Activated CD4-positive, alpha-beta T cell treated with anti-CD3 and anti-CD28 coated beads, Interleukin-2, Interleukin-6, amounts not matched to agents 100 ng/mL and 50 ng/mL, durations not matched to agents 16 hours and 8 hours (primary cell): Measurements from ENCODE around the gene PPM1F.

Experiments
- DNase-seq: peaks from one replicate; pipeline ENCODE4 v3.0.0-alpha.2; 2020

The PPM1F gene

GRCh38 chr22:21975273-21975672 is 22.6 kb upstream of the PPM1F start:
- no peak for DNase-seq

- DNase-seq: no peak
Measured at GRCh38 chr22:21974058-21974649, 21.5 kb upstream of the PPM1F start.

DNA sequence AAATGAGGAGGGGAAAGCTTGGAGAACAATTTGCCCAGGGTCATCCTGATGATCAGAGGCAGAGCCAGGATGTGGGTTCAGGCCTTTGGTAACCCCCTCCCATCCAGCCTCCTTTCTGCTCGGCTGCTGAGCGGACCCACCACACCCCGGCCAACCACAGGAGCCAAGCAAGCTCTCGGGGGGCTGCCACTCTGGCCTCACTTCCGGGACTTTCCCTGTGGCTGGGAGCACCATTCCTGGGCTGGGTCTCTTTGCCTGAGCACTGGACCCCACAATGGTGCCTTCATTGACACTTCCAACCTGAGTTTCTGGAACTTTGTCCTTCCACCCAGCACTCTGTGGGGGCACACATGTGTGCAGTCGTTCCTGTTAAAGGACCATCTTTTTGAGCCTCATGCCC is 20.2 kb upstream of the PPM1F start:
- DNase-seq: no peak

DNA sequence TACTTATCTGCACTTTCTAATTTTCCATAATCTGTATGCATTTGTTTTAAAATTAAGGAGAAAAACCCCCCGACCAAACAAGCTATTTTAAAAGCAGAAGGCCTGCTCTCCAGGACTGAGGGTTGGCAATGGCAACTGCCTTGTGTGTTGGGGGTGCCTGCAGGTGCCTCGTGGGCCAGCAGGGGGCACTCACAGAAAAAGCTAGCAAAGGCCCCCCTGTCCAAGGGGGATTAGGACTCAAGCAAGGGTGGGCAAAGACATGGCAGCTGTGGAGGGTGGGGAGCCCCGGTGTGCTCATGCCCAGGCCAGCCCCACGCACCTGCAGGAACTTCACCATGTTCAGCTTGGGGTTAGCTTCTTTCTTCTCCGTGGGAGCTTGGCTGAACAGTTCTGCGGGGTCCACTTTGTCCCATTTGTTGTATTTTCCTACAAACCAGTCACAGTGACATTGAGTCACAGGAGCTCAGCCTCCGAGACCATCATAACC is 19.7 kb upstream of the PPM1F start:
- peak; percentile 65 for DNase-seq

- no peak for DNase-seq
Measured at GRCh38 chr22:21971858-21972275, 19.2 kb upstream of the PPM1F start.

DNA sequence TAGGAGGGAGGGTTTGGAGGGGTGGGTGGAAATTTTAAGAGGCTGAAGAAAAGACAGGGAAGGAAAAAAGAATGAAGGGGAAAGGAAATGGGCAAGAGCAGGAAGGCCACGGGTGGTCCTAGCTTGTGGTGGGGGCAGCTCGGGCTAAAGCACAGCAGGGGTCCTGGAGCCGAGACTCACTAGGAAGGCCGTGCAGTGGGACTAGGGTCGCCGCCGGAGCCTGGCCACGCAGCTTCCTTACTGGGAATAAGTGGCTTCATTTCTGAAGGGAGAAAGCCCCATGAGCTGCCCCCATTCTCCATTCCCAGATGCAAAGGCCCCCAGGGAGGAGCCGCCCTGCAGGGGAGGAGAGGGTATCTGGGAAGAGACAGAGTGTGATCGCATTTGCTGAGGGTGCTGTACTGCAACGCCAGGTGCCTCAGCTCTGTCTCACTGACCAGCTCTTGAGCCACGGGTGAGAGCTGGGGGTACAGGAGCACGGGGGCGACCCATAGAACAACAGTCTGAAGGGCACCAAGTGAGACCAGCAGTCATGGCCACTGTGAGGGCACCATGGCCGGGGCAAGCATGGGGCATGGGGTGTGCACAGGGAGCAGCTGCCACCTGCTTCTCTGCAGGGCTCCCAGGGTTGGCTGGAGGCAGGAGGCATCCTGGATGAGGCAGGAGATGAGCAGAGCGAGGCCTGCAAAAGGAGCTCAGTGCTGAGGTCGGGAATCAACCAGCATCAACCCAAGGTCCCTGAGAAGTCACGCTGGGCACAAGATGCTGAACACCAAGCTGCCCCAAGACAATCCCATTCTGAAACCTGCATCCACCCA is 18.4 kb upstream of the PPM1F start:
- DNase-seq: no peak

DNA sequence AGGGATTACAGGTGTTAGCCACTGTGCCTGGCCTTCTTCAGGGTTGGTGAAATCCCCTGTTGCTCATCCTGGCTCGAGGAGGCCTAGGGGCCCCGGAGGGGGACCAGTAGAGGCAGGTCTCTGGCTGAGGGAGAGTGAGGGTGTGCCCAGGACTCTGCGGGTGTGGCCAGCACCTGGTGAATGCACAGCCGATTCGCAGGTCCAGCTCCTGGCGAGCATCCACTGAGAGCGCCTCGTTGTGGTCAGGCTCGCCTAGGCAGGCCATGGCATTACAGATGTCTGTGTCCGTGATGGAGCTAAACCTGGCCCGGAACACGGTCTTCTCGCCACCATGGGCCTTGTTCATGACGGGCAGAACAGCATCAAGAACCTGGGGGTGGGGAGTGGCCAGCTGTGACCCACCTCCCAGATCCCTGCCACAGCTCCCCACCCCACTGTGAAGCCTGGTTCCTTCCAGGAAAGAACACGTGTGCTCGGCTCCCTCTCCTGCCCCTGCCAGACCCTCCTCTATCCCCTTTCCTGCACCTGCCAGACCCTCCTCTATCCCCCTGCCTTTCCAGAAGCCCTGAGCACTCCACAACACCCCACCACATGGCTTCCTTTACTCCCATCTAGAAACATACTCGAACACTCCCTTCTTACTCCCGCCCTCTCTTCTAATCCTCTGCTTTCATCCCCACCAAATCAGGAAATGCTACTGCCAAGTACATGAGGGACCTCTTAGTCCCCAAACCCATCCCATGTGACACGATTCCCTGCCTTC is 17.6 kb upstream of the PPM1F start:
- DNase-seq: no peak

DNA sequence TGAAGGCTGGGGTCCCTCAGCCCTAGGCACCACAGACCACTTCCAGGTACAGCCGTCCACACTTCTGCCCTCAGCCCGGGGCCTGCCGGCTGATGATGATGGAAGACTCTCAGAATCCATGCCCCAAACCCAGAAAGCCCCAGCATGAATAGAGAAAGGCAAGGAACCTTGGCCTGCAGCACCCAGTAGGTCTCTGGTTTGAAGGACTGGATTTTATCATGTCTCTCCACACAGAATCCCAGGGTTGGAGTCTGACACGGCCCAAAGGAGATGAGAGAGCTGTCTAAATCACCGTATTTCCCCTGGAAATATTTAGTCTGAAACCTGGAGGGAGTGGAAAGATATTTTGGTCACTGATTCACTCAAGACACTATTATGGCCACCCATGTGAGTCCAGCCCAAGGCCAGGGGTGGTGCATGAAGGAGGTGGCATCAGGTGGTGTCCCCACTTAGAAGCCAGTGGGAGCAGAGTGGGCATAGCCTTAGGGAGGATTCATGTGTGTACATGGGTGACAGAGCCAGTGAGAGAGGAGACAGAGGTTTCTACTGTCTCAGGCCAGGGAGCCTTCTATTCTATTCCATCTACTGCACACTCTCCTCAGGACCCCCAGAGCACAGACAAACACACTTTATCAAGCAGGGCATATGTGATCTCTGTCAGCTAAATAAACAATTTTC is 15.9 kb upstream of the PPM1F start:
- DNase-seq: no peak

GRCh38 chr22:21967693-21968271 is 15.1 kb upstream of the PPM1F start:
- no peak for DNase-seq

- DNase-seq: no peak
Measured at GRCh38 chr22:21966643-21967516, 14.2 kb upstream of the PPM1F start.

DNA sequence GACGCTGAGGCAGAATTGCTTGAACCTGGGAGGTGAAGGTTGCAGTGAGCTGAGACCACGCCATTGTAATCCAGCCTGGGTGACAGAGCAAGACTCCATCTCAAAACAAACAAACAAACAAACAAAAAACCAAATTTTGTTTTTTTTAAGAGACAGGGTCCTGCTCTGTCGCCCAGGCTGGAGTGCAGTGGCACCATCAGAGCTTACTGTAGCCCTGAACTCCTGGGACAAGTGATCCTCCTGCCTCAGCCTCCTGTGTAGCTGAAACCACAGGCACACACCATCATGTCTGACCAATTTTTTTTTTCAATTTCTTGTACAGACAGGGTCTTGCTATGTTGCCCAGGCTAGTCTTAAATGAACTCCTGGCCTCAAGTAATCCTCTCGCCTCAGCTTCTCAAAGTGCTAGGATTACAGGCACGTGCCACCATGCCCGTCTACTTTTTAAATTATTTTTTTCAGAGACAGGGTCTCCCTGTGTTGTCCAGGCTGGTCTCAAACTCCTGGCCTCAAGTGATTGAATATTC is 13.2 kb upstream of the PPM1F start:
- no peak for DNase-seq

GRCh38 chr22:21964918-21965484 is 12.4 kb upstream of the PPM1F start:
- no peak for DNase-seq

DNA sequence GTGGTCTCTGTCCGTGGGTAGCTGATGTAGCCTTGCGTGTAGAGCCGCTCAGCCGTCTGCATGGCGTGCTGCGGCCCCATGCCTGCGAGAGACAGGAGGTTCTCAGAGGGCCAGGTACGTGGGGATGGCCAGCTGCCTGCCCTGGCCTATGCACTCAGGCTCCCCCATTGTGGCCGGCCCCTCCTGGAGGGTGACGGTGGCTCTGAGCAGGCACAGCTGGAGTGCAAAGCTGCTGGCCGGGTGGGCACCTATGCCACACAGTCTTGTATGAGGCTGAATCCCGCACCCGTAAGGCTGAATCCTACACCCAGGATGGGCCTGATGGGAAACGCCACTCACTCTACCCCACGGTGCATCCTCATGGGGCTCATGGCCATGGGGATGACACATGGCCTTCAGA is 11.6 kb upstream of the PPM1F start:
- no peak for DNase-seq

- DNase-seq: no peak
Measured at GRCh38 chr22:21963790-21964211, 11.2 kb upstream of the PPM1F start.

GRCh38 chr22:21963286-21963685 is 10.6 kb upstream of the PPM1F start:
- DNase-seq: no peak

DNA sequence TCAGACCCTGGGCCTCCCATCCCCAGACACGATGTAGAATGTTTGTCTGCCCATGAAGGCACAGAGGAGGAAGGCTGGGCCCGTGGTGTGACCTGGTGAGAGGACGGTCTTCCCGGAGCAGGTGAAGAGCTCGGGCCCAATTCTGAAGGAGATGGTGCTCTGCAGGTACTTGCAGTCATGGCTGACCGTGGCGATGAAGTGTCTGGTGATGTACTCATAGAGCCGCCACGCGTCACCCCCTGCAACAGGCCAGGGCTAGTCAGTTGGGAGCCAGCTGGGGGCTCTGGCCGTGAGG is 10.0 kb upstream of the PPM1F start:
- no peak for DNase-seq

GRCh38 chr22:21961886-21962654 is 9.4 kb upstream of the PPM1F start:
- no peak for DNase-seq

- no peak for DNase-seq
Measured at GRCh38 chr22:21961127-21961867, 8.6 kb upstream of the PPM1F start.

DNA sequence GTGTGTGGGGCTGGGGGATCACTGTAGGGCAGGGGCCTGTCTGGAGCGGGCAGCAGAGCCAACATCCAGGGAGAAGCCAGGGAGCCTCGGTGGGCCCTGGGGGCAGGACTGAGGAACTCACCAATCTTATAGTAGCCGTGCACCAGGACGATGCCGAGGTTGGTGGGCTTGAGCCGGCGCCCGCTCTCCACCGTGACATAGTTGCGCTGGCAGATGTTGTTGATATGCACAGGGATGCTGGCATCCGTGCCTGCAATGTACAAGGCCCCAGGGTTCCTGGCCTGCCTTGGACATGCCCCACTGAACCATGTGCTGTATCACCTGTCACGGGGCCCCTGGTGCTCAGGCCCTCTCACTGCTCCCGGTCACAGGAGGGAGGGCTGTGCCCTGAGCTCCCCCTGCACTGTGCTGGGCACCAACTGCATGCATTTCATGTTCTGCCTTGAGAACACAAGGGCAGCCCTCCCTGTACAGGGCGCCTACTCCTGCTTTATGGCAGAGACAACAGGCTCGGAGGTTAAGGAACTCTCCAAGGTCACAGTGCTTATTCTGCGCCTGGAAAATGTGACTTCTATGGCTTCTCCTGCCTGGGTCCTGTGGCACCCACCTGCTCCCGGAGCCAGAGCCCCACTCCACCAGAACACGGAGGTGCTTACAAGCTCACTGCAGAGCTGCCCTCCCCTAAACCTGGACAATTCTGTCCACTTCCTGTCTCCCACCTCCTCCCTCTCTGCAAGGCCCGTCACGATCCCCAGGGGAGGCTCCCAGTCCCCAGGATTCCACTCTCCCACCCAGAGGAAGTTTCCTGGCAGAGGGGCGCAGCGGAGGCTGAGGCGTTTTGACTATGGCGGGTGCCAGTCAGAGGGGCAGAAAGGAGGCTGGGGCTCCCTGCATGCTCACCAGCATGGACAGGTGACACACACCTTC is 7.8 kb upstream of the PPM1F start:
- DNase-seq: no peak
